NT2/D1 (cell line): ENCODE results near the gene ABI3BP.
"Not testable (repeated sequence)": the region's sequence is repeated elsewhere in the genome, so short reads cannot be mapped to it uniquely, and the experiment has no call there.

Experiments used
- DNase-seq: peaks from one replicate; pipeline ENCODE4 v3.0.0-alpha.2; 2011; ENCODE audit warnings: low read depth, low spot score
- H3K27me3 ChIP-seq: 2 replicates; pipeline ENCODE4 v1.6.0; 2011; ENCODE audit warnings: mild to moderate bottlenecking; ENCODE audit not compliant: insufficient read length, insufficient read depth
- H3K36me3 ChIP-seq: 2 replicates; pipeline ENCODE4 v1.6.1; 2011; ENCODE audit warnings: mild to moderate bottlenecking, low read length, mixed read lengths; ENCODE audit not compliant: insufficient read depth, insufficient read length
- H3K4me1 ChIP-seq: 2 replicates; pipeline ENCODE4 v1.5.1; 2011; ENCODE audit not compliant: insufficient read depth, insufficient read length
- H3K4me3 ChIP-seq: 2 replicates; pipeline ENCODE4 v1.5.1; 2011; ENCODE audit warnings: low read depth; ENCODE audit not compliant: insufficient read length
- H3K9ac ChIP-seq: 2 replicates; pipeline ENCODE4 v1.6.0; 2011; ENCODE audit warnings: low read depth; ENCODE audit not compliant: insufficient read length
- H3K9me3 ChIP-seq: 2 replicates; pipeline ENCODE4 v1.5.1; 2011; ENCODE audit warnings: mild to moderate bottlenecking, low read length; ENCODE audit not compliant: insufficient read depth
- SUZ12 ChIP-seq: IDR thresholded peaks from 2 replicates; pipeline ENCODE4 v1.6.1; 2011; ENCODE audit not compliant: insufficient read length, insufficient read depth; ENCODE audit errors: extremely low read depth
- YY1 ChIP-seq: IDR thresholded peaks from 2 replicates; pipeline ENCODE4 v1.6.1; 2011; ENCODE audit not compliant: insufficient read length, insufficient read depth
- ZNF274 ChIP-seq: IDR thresholded peaks from 2 replicates; pipeline ENCODE4 v1.6.1; 2011; ENCODE audit warnings: mild to moderate bottlenecking, low read depth, low read length

The ABI3BP gene

DNA sequence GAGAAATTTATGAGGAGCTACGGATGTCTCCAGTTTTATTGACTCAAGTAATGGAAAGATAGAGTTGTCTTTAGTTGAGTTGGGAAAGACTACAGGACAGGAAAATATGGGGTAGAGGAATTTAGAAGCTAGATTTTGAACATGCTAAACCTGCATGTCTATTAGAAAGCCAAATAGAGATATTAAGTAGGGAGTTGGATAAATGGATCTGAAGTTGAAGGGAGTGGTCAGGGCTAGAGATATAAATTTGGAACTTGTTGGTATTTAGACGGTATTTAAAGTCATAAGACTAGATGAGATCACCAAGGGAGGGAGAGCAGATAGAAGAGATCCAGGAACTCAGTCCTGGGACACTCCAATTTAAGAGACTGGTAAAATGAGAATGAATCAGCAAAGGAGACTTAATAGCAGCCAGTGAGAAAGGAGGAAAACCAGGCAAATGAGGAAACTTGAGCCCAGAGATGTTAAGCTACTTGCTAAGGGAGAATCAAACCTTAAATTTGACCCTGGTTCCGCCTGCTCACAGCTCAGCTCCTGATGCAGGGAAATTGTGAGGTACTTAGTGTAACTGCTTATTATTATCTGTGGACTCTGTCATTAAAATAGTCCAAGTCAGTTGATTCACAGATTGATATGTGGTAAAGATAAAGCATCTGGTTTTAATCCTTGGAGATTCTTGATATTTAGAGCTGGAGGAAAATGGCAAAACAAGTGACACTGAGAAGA, 35.8 kb downstream of the ABI3BP start:
- TF ChIP-seq YY1 = no peak
- TF ChIP-seq ZNF274 = no peak
- no peak for TF ChIP-seq SUZ12
- no peak overlapping the region for H3K9ac ChIP-seq
- no peaks in the 10 kb centered on the region for H3K36me3 ChIP-seq
- H3K4me3 ChIP-seq = no peak overlapping the region
- no peak for DNase-seq
- H3K27me3 ChIP-seq = no peaks in the 10 kb centered on the region
- no peaks in the 10 kb centered on the region for H3K4me1 ChIP-seq
- peaks cover 7% of the 10 kb centered on the region for H3K9me3 ChIP-seq

DNA sequence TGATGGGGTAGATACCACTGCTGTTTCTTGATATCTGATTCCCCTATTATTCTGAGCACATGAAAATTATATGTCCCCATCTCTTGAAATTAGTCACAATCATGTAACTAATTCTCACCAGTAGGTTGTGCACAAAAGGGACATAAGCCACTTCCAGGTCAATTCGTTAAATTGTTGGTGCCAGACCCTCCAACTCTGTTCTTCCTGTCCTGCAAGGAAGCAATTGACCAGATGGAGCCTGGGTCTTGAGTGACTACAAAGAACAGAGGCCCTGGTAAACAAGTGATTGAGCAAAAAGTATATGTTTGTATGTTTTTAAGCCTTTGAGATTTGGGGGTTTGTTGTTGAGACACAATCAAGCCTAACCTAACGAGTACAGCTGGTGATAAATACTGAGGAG, 36.9 kb downstream of the ABI3BP start:
- TF ChIP-seq SUZ12 (no peak), YY1 (no peak), ZNF274 (no peak)
- Histone ChIP-seq H3K9ac (no peak overlapping the region), H3K4me1 (no peaks in the 10 kb centered on the region), H3K4me3 (no peak overlapping the region), H3K27me3 (no peaks in the 10 kb centered on the region), H3K36me3 (no peaks in the 10 kb centered on the region), H3K9me3 (peaks cover 7% of the 10 kb centered on the region)
- no peak for DNase-seq

DNA sequence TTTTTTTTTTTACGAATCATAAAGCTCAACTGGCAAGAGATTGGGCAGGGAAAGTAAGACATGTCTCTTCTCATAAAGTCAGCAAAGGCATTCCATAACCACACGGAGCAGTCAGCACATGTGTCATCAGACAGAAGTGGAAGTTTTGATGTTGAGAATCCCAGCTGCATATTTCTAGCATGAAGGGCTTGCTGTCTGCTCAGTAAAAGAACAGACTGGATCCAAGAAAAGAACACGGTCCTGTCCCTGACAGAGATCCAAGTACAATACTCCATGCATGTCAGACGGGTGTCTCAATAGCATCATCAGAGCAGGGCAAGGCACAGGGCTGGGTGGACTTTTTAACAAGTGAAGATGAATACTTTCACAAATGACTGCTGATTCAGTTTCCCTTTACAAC, 38.2 kb downstream of the ABI3BP start:
- Histone ChIP-seq H3K9me3 (peaks cover 6% of the 10 kb centered on the region), H3K4me3 (no peak overlapping the region), H3K36me3 (no peaks in the 10 kb centered on the region), H3K4me1 (no peaks in the 10 kb centered on the region), H3K9ac (no peak overlapping the region), H3K27me3 (no peaks in the 10 kb centered on the region)
- DNase-seq = no peak
- TF ChIP-seq SUZ12 (no peak), ZNF274 (no peak), YY1 (no peak)

DNA sequence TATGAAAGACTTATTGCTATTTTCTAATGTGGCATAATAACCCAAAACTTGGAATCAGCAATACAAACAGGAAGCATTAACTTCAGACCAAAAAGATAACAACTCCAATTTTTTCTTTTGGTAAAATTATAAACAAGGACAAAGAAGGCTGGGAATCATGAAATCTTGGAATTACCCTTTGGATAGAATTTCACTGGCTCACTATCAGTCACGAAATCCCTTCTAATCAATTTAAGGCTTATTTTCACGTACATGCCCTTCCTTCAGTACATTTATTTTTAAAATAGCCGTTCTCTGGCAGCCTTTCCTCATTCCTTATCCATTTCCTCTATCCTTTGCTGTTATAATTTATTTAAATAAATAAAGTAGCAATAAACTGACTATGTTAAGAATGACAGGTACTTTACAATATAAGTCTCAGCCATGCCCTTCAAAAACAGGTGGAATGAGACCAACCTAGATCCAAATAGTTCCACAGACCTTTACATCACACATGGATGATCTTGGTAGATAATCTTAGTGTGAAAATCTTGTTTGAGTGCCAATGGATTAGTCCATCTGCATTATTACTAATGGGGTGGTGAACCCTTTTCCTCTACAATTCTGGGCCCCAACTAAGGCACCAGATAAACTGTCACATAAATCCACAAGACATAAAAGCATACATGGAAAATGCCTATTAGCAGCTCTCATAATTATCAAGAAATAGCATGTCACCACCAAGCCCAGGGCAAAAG, 38.9 kb downstream of the ABI3BP start:
- Histone ChIP-seq H3K27me3 (no peaks in the 10 kb centered on the region), H3K36me3 (no peaks in the 10 kb centered on the region), H3K9me3 (peaks cover under 1% of the 10 kb centered on the region), H3K4me1 (no peaks in the 10 kb centered on the region), H3K4me3 (no peak overlapping the region), H3K9ac (no peak overlapping the region)
- no peak for TF ChIP-seq ZNF274
- TF ChIP-seq YY1 = no peak
- no peak for TF ChIP-seq SUZ12
- no peak for DNase-seq

- no peak for DNase-seq
- Histone ChIP-seq H3K27me3 (no peaks in the 10 kb centered on the region), H3K9me3 (no peaks in the 10 kb centered on the region), H3K4me1 (no peaks in the 10 kb centered on the region), H3K4me3 (no peak overlapping the region), H3K9ac (no peak overlapping the region), H3K36me3 (no peaks in the 10 kb centered on the region)
- TF ChIP-seq YY1 = no peak
These were observed 40.1 kb downstream of the ABI3BP start for GRCh38 chr3:100953103-100953502.

GRCh38 chr3:100947119-100947518, 46.1 kb downstream of the ABI3BP start:
- Histone ChIP-seq H3K9ac (no peak overlapping the region), H3K4me3 (no peak overlapping the region), H3K27me3 (no peaks in the 10 kb centered on the region), H3K36me3 (no peaks in the 10 kb centered on the region), H3K4me1 (no peaks in the 10 kb centered on the region), H3K9me3 (no peaks in the 10 kb centered on the region)
- TF ChIP-seq ZNF274 (no peak), YY1 (no peak), SUZ12 (no peak)
- DNase-seq = no peak

GRCh38 chr3:100946096-100946495, 47.1 kb downstream of the ABI3BP start:
- H3K27me3 ChIP-seq, H3K9me3 ChIP-seq, H3K4me3 ChIP-seq: not testable (repeated sequence)

More at GRCh38 chr3:100946096-100946495, 47.1 kb downstream of the ABI3BP start:
- not testable (repeated sequence) for H3K9ac ChIP-seq, H3K36me3 ChIP-seq, H3K4me1 ChIP-seq, DNase-seq
